OCI-LY7 (cell line): ENCODE data around the gene SV2B. TPM values are rescaled to one million over a fixed set of nuclear protein-coding genes. Genes with fewer than 3 reads are reported as not detected.

Source experiments
- total RNA-seq, 2 experiments: library from RNA; depleted of rRNA in 1 of 2; stranded (reverse); fragments of >200 nt in 1 of 2; shearing (Covaris generic) in 1 of 2; gene quantifications; 2 replicates each; pipeline ENCODE4 v1.2.3, GENCODE V29; 2014 to 2022

Gene SV2B
- total RNA-seq, 2 experiments from 2014 or later = 0.15 TPM; not detected in 1

Other genes starting within 250 kb of the SV2B start
- gene FURIN, start 231.7 kb upstream of the SV2B start, total RNA-seq (2014; rRNA removed; shearing (Covaris generic)) = 2.1 and 4.9 TPM in 2 replicates
- gene FURIN, start 231.7 kb upstream of the SV2B start, total RNA-seq (2022) = 7.4 and 10.3 TPM in 2 replicates
- 3.3 and 4.7 TPM in 2 replicates for gene FES, start 215.8 kb upstream of the SV2B start, total RNA-seq (2014; rRNA removed; shearing (Covaris generic))
- 3.0 and 3.2 TPM in 2 replicates for gene FES, start 215.8 kb upstream of the SV2B start, total RNA-seq (2022)
- 6.6 and 12.2 TPM in 2 replicates for gene MAN2A2, start 197.0 kb upstream of the SV2B start, total RNA-seq (2014; rRNA removed; shearing (Covaris generic))
- gene MAN2A2, start 197.0 kb upstream of the SV2B start, total RNA-seq (2022) = 11.6 and 17.4 TPM in 2 replicates
- 31.8 and 35.8 TPM in 2 replicates for gene HDDC3, start 167.7 kb upstream of the SV2B start, total RNA-seq (2014; rRNA removed; shearing (Covaris generic))
- gene HDDC3, start 167.7 kb upstream of the SV2B start, total RNA-seq (2022) = 38.6 and 39.7 TPM in 2 replicates
- 38.3 and 46.1 TPM in 2 replicates for gene UNC45A, start 165.0 kb upstream of the SV2B start, total RNA-seq (2014; rRNA removed; shearing (Covaris generic))
- gene UNC45A, start 165.0 kb upstream of the SV2B start, total RNA-seq (2022) = 62.3 and 68.0 TPM in 2 replicates
- gene RCCD1, start 145.4 kb upstream of the SV2B start, total RNA-seq (2014; rRNA removed; shearing (Covaris generic)) = 74.8 and 77.7 TPM in 2 replicates
- 84.5 and 96.9 TPM in 2 replicates for gene RCCD1, start 145.4 kb upstream of the SV2B start, total RNA-seq (2022)
- gene PRC1, start 105.7 kb upstream of the SV2B start, total RNA-seq (2014; rRNA removed; shearing (Covaris generic)) = 224 and 402 TPM in 2 replicates
- gene PRC1, start 105.7 kb upstream of the SV2B start, total RNA-seq (2022) = 149 and 150 TPM in 2 replicates
- gene VPS33B, start 77.7 kb upstream of the SV2B start, total RNA-seq (2014; rRNA removed; shearing (Covaris generic)) = 3.9 and 4.7 TPM in 2 replicates
- 13.0 and 13.2 TPM in 2 replicates for gene VPS33B, start 77.7 kb upstream of the SV2B start, total RNA-seq (2022)